ENCODE measurements around the gene HSPB2.
"Not testable (repeated sequence)": the region's sequence is repeated elsewhere in the genome, so short reads cannot be mapped to it uniquely, and the experiment has no call there.

The HSPB2 gene

DNA sequence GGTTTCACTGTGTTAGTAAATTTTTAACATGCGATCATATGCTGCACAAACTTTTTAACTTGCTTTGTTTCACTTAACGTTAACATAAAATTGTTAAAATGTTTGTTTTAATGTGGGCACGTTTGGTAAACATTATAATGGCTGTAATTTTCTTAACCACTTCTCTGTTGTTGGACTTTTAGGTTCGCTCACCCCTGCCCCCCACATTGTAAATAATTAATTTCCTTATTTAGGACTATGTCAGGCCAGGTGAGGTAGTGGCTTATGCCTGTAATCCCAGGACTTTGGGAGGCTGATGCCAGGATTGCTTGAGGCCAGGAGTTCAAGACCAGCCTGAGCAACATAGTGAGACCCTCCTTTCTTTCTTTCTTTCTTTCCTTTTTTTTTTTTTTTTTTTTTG lies 17.9 kb downstream of the HSPB2 start:
- H3K4me3 ChIP-seq (replicated peaks; ENCODE audit: low read depth, low read length), result no peak overlapping the region
- DNase-seq (ENCODE audit: low read depth), result no peak
- TF ChIP-seq, protein P1, sequence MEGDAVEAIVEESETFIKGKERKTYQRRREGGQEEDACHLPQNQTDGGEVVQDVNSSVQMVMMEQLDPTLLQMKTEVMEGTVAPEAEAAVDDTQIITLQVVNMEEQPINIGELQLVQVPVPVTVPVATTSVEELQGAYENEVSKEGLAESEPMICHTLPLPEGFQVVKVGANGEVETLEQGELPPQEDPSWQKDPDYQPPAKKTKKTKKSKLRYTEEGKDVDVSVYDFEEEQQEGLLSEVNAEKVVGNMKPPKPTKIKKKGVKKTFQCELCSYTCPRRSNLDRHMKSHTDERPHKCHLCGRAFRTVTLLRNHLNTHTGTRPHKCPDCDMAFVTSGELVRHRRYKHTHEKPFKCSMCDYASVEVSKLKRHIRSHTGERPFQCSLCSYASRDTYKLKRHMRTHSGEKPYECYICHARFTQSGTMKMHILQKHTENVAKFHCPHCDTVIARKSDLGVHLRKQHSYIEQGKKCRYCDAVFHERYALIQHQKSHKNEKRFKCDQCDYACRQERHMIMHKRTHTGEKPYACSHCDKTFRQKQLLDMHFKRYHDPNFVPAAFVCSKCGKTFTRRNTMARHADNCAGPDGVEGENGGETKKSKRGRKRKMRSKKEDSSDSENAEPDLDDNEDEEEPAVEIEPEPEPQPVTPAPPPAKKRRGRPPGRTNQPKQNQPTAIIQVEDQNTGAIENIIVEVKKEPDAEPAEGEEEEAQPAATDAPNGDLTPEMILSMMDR (IDR thresholded peaks at IDR 0.05; ENCODE audit: low read length, missing control alignments), result no peak

DNA sequence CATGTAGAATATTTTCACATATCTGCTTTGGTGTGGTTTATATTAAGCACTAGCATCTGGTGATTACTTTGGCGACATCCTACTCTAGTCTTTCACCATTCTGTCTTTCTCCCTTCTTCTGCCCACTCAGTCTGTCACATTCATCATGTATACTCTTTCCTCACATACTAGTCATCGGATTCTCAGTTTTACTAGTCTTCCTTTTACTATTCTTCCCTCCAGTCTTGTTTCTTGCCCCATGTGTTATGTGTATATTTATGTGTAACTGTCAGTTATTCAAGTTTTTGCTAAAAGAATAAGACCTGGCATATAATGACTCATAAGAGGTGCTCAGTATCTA lies 20.0 kb downstream of the HSPB2 start:
- TF ChIP-seq, protein P1 (IDR thresholded peaks at IDR 0.05; ENCODE audit: low read length, missing control alignments), result no peak

DNA sequence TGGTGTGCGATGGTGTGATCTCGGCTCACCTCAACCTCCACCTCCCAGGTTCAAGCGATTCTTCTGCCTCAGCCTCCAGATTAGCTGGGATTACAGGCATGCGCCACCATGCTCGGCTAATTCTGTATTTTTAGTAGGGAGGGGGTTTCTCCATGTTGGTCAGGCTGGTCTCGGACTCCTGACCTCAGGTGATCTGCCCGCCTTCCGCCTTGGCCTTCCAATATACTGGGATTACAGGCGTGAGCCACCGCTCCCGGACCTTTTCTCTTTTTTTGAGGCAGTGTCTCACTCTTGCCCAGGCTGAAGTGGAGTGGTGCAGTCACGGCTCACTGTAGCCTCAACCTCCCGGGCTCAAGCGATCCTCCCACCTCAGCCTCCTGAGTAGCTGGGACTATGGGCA lies 20.6 kb downstream of the HSPB2 start:
- DNase-seq (ENCODE audit: low read depth); H3K4me3 ChIP-seq (replicated peaks; ENCODE audit: low read depth, low read length): not testable (repeated sequence)

More for the DNA sequence above, 20.0 kb downstream of the HSPB2 start:
- no peak for DNase-seq (ENCODE audit: low read depth)
- H3K4me3 ChIP-seq (replicated peaks; ENCODE audit: low read depth, low read length), result no peak overlapping the region

DNA sequence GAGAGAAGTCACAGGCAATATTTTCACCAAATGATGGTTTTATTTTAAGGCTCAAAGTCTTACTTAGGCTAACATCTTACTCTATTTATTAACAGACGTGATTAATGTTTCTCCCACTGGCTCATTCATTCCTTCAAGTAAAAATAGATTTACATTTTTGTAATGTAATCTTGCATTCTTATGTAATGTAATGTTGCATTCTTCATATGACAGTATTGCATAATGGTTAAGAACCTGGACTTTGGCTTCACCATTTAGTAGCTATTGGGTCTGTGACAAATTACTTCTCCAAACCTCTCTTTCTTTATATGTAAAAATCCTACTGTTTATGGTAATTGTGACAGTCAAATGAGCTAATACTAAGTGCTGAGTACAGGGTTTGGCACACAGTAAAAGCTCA lies 21.3 kb downstream of the HSPB2 start:
- no peak overlapping the region for H3K4me3 ChIP-seq (replicated peaks; ENCODE audit: low read depth, low read length)
- DNase-seq (ENCODE audit: low read depth), result peak; percentile 39
- TF ChIP-seq, protein P1 (IDR thresholded peaks at IDR 0.05; ENCODE audit: low read length, missing control alignments), result no peak

DNA sequence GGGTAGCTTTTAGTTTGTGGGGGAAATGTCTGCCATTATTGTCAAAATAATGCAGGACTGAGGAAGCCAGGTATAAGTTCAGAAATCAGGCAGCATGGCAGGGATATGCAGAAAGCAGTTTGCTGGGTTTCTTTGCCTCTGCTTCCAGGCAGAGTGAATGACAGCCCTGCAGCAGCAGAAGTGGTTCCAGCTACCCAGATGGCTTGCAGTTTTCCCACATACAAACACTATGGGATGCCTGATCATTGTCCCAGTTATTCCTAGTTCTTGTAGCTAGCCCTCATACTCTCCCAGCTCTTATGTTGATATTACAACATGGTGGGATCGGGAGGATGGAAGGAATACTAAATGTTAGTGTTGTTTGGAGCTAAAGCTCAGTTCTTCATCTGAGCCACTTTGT lies 21.8 kb downstream of the HSPB2 start:
- H3K4me3 ChIP-seq (replicated peaks; ENCODE audit: low read depth, low read length), result no peak overlapping the region
- TF ChIP-seq, protein P1 (IDR thresholded peaks at IDR 0.05; ENCODE audit: low read length, missing control alignments), result no peak
- DNase-seq (ENCODE audit: low read depth), result no peak

DNA sequence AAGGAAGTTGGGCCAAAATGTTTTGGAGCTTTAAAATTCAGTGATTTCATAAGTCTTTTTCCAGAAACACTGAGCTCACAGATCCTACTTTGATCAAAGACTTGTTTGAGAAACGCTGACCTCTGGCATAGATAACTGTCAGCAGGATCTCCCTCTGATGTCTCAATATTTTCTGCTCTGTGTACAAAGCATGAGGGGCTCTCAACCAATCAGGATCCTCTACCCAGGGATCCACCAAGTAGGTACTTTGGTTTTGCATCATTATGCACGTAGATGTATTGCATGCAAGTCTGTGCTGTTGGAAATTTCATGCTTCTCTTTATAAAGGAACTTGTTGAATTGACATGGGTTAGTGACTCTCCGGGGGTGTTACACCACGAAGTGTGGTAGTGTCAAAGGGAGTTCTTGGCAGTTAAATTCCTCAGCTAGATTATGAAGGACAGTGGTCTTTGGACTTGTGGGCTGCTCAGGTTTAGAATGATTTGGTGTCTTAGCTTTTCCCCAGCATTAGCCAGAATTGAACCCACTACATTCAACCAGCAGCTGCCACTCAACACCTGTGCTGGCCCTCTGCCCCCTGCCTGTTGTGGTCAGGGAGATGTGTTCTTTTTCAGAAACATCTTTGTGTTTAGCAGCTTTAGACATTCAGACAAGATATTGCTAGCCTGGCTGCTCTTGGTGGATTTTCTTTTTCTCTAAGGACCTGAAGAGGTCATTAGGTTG lies 22.9 kb downstream of the HSPB2 start:
- DNase-seq (ENCODE audit: low read depth), result peak; percentile 57
- H3K4me3 ChIP-seq (replicated peaks; ENCODE audit: low read depth, low read length), result no peak overlapping the region
- TF ChIP-seq, protein P1 (IDR thresholded peaks at IDR 0.05; ENCODE audit: low read length, missing control alignments), result no peak

DNA sequence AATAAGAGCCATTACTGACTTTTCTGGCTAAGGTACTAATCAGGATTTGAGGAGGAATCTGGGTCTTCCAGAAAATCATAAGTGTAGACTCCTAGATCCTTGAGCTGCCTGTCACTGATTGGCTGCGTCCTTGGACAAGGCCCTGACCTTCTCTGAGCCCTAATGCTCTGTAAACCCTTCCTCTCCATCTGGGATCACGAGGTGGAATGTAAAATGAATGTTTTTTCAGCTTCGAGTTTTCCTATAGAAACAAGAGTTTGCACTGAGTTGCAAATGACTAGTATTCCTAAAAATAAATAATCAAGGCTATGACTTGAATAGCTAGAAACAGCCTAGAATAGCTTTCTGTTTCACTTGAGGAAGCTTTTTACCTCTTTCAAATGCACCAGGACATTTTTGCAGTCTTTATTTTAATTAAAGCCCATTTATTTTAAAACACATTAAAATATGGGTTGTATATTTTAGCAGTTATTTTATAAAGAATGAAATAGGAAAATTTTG lies 23.6 kb downstream of the HSPB2 start:
- DNase-seq (ENCODE audit: low read depth), result no peak
- peak overlapping the region; percentile 60 for H3K4me3 ChIP-seq (replicated peaks; ENCODE audit: low read depth, low read length)
- TF ChIP-seq, protein P1 (IDR thresholded peaks at IDR 0.05; ENCODE audit: low read length, missing control alignments), result no peak

Measured in fibroblast of pulmonary artery (primary cell).